LHCN-M2 (cell line): ENCODE measurements around the gene ZFTA. TPM values are rescaled to one million over a fixed set of nuclear protein-coding genes. Genes with fewer than 3 reads are reported as not detected.
"Not testable (repeated sequence)": the region's sequence is repeated elsewhere in the genome, so short reads cannot be mapped to it uniquely, and the experiment has no call there.

ENCODE experiments used
- DNase-seq: peaks from one replicate; pipeline ENCODE4 v3.0.0-alpha.2; 2012; ENCODE audit warnings: low read depth
- total RNA-seq: library from RNA; depleted of rRNA; stranded (reverse); fragments of >200 nt; gene quantifications from 2 replicates; pipeline ENCODE4 v1.2.3, GENCODE V29; 2014

ZFTA gene
- total RNA-seq, 1 experiment from 2014 or later, result 24.8 TPM

DNA sequence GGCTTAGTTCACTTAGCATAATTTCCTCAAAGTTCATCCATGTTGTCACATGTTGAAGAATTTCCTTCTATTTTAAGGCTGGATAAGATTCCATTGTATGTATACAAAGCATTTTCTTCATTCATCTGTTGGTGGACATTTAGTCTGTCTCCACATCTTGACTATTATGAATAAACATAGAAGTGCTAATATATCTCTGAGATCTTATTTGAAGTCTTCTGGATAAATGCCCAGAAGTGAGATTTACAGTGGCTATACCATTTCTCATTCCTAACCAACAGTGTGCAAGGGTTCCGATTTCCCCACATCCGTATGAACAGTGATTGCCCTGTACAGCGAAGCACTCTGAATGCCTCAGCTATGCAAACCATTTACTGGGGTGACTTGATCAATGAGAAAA, 6.6 kb upstream of the ZFTA start:
- no peak for DNase-seq

DNA sequence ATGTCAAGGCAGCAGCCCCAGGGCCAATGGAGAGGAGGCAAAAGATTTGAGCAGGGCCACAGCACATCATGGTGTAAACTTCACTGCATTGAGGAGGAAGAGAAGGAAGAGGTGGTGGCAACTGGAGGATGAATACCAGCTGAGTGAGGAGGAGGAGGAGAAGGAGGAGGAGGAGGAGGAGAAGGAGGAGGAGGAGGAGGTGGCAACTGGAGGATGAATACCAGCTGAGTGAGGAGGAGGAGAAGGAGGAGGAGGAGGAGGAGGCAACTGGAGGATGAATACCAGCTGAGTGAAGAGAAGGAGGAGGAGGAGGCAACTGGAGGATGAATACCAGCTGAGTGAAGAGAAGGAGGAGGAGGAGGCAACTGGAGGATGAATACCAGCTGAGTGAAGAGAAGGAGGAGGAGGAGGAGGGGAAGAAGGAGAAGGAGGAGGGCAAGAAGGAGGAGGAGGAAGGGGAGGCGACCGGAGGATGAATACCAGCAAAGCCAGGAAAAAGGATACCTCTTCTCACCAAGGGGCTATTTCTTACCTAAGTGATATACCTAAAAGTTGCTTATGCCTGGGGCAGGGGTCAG, 3.3 kb upstream of the ZFTA start:
- DNase-seq, result not testable (repeated sequence)

DNA sequence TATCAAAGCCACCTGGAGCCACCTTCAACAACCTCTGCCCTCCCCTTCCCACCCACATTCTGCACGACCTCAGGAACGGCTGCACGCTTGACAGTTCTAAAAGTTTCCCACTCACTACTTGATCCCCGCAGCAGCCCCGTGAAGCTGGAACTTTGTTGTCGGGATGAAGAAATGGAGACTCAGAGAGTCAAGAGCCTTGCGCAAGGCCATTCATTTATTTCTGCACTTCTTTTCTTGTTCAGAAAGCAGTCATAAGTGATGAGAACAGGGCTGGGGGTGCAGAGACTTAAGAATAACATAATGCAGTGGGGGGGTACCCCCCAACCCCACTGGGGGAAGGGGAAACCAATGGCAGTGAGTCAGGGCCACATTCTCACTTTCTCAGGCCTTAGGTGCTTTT, 2.2 kb upstream of the ZFTA start:
- DNase-seq, result no peak

DNA sequence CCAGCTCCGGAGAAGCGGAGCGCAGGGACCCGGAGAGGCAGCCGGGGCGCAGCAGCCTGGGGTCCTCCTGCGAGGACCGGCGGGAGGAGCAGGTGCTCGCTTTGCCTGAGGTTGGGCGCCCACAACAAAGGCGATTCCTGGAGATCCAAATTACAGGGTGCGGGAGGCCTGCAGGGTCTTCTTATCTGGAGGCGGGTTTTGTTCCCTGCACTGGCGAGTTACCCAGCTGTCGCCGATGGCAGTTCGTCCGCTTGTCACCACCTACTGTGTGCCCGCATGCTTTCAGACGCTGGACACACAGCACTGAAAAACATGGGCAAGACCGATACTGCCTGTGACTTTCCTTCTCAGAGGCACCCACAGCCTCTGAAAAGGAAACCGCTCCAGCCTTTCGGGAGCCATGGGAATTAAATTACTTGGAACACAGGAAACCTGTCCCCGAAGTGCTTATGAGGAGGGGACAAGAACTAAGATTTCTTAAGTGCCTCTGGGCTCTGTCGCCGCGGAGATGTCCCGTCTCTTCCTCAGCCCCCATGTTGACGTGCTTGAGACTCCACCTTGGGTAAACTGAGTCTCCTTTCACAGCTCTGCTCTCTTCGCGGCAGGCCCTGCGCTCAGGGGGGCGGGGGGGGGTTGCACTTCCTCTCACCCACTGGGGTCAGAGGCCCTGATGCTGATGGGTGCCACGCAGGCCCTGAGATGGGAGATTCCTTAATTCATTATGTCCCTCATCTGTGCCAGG, 1.3 kb upstream of the ZFTA start:
- DNase-seq, result no peak

DNA sequence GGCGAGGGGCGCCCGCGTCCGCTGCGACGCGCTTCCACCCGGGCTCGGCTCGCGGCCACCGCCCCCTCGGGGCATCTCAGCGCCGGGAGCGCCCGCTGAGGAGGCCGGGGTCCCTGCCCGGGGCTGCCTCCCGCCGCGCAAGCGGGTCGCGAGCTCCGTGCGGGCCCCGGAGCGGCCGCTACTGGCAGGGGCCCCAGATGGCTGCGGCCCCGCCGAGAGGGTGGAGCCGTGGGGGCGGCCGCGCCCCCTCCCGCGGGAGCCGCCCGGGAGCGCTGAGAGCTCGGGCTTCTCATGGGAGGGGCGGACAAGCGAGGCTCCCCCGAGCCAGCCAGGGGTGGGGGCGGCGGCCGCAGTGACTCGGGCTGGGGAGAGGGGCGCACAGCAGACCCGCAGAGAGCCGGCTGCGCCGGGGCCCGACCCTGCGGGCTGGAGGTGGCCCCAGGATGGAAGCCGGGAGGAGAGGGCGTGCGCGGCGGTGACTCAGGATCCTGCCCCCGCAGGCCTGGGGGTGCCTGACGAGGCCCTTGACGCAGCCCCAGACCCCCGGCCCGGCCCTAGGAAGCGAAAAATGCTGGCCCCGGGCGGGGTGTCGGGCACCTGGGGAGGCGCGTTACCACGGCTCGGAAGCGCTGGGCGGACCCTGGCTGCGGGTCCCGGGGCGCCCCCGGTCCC, 603 bp upstream of the ZFTA start:
- peak; percentile 11 for DNase-seq

DNA sequence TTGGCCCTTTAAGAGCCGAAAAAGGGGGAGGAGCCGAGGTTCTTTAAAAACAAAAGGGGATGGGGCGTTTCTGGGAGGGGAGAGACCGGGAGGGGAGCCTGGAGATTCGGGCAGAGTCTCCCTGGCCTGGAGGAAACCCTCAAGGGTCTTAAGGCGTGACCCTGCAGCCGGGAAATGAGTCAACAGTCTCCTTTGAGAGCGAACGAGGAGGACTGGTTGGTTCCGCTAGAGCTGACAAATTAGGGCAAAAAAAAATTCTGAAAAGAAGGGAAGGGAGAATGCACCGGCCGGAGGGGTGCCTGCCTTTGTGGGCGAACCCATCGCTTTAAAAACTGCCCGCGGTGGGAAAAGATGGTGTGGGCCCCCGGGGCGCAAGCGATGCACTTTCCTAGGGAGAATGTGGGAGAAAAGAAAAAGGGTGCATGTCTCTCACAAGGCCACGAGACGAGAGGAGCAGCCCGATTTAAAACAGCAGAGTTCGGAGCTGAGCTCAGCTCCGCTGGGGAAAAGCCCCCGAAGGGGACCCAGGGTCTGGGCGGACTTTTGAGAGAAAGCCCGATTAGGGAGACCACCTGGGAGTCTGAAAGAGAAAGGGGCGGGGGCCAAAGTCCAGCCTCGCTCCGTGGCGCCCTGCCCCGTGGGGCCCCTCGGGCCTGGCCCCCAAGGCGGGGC, 874 bp downstream of the ZFTA start:
- peak; percentile 75 for DNase-seq

DNA sequence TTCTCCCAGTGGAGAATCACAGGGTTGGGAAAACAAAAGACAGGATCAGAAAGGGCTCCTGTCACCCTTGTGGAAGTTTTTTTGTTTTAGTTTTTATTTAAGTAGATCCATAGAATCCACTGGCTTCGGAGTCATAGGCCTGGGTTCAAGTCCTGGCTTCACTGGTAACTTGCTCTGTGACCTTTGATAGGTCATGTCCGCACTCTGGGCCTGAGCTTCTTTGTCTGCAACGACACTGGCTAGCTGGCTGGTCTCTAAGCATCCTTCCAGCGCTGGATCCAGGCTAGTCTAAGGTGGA, 1.4 kb downstream of the ZFTA start:
- no peak for DNase-seq

DNA sequence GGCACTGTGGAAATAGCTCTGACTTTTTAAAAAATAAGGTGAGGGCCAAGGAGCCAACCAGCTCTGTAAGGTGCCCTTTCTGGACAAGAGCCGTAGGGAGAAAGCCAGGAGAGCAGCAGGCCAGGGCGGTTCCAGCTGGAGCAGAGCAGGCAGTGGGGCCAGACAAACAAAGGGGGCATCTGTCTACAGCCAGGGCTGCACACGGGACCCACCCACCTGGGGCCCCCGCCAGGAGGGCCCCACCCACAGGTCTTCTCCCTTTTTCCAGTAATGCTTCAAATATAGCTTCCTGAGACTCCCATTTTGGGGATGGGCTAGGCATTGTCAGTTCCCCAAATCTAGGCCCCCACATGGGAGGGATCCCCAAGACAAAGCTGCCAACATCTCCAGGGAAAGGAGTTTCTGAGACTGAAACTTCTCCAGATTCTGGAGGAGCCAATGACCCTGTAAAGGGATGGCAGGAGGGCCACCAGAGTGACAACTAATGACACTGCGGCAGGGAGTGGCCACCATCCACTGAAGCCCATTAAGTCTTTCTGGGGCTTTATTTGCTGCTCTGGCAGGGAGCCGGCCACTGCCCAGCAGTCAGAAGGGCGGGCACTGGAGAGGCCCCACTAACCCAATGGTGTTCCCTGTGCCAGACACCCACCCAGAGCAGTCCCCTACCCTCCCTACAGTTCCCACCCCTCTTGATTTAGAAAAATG, 1.9 kb downstream of the ZFTA start:
- DNase-seq, result no peak

DNA sequence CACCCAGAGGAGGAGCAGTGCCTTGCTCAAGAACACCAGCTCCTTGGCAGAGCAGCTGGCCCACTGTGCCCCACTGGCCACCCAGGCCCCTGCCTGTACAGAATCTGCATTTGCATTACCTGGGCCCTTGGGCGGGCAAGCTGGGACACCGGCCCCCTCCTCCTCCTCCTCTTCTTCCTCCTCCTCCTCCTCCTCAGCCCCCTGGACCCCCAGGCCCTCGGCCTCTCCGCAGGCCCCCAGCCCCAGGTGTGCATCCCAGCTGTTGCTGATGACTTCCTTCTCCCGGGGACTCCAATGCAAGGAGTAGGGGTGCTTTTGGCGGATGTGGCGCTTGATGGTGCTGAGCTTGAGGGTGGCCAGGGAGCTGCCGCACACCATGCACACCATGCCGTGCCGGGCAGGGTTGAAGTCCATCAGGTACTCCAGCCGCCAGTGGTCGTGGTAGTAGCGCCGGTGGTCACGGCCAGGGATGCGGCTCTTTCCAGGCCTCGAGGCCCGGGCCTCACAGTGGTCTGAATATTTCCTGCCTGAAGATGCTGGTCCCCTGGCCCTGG, 2.8 kb downstream of the ZFTA start:
- no peak for DNase-seq

DNA sequence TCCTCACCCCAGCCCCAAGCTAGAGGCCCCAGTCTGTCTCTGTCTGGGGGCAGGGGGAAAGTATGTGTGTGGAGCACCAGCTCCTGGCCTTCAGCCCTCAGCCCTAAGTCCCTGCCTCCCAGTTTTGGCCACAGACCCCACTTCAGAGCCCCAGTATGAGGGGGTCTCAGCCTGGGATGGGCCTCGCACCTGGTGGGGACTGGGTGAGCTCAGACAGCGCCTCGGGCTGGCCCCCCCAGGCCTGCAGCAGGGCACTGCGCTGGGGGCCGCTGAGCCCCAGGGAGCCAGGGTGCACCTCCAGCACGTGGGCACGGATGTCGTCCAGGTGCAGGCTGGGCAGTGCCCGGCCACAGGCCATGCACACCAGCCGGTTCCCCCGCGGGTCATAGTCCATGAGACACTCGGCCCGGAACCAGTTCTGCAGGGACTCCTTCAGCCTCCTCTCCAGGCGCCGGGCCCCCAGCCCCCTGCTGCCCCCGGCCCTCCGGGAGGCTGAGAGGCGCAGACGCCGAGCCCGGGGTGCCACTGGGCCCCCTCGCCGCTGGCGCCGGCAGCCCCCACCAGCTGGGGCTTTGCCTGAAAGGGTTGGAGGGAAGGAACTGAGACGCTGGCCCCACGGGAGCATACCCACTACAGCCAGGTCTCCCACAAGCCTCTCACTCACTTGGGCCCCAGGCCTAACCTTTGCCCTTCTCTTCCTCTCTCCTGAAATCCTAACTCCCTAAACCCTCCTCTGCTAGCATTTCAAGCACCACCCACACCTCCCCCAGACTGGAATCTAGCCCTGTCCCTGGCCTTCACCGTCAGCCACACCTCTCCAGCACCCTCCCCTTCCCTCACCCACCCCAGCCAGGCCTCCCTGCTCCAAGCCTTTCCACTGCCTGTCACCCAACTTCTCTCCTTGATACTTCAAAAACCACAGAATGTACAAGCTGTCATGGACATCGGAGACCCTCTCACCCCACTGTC, 3.6 kb downstream of the ZFTA start:
- no peak for DNase-seq

DNA sequence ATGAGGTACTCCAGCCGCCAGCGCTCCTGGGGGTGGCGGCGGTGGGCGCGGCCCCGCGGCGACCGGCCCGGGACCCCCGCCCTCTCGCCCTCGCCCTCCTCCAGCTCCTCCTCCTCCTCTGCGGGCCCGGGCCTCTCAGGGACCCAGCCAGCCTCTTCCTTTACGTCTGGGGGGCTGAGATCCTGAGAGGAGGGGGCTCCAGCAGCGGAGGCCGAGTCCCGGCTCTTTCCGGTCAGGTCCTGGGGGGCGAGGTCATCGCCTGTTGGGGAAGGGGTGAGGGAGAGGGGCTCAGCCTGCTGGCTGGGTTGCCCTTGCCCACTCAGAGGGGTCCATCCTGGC, 4.3 kb downstream of the ZFTA start:
- no peak for DNase-seq

DNA sequence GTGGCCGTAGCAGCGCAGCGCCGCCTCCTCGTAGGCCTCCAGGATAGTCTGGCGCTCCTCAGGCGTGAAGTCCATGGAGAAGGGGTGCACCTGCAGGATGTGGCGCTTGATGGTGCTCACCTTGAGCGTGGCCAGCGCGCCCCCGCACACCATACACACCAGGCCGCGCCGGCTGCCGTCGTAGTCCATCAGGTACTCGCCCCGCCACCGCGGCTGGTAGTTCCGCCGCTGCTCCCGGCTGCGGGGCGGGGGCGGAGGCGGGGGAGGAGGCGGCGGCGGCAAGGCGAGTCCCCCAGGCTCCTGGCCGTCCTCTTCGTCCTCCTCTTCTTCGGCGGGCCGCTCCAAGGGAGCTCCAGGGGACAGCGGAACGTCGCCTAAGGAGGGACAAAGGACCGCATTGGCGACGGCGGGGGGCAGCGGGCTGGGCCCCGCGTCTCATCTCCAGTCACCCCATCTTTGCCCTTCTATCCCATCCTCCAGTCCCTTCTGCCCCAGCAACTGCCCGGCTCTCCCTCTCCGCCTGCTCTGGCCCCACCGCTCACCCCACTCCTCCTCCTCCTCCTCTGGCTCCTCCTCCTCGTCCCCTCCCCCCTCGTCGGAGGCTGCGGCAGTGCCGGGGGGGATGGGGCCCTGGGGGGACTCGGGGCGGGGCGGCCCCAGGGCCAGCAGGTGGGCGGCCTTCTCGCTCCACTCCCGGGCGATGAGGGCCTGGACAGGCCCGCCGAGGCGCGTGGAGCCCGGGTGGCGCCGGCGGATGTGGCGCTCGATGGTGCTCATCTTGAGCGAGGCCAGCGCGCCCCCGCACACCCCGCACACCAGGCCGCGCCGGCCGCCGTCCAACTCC, 4.9 kb downstream of the ZFTA start:
- DNase-seq, result no peak

DNA sequence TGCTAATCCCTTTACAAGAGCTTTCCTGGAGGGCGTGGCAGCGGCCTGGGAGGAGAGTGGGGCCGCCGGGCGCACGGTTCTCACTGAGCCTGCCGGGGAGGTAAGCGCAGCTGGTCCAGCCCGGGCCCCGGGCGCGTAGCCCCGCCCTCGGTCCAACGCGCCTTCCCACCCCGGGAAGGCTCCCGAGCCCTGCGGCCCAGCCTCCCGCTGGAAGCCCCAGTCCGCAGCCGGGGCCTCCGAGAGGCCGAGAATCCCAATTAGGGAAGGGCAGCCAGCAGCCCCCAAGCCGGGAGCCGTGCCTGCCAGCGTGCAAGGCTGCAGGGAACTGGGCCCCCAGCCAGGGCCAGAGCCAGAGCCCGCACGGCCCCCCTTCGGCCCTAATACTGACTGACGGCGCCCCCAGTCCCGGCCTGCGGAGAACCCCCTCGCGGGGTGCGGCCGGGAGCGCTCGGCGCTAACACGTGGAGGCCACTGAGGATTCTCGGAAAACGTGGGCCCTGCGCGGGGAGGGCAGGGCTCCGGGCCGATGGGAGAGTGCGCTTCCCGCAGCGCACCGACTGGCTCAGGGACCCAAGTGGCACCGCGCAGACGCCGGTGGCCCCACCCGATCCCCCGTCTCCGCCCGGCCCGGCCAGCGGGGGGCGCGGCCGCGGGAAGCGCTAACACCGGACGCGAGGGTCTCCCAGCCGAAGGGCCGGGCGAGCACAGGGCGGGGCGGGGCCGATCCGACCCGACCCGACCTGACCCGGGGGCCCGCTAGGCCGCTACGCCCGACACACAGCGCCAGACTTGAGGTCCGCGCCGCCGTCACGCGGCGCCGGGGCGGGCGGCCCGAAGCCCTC, 5.7 kb downstream of the ZFTA start:
- DNase-seq, result no peak

DNA sequence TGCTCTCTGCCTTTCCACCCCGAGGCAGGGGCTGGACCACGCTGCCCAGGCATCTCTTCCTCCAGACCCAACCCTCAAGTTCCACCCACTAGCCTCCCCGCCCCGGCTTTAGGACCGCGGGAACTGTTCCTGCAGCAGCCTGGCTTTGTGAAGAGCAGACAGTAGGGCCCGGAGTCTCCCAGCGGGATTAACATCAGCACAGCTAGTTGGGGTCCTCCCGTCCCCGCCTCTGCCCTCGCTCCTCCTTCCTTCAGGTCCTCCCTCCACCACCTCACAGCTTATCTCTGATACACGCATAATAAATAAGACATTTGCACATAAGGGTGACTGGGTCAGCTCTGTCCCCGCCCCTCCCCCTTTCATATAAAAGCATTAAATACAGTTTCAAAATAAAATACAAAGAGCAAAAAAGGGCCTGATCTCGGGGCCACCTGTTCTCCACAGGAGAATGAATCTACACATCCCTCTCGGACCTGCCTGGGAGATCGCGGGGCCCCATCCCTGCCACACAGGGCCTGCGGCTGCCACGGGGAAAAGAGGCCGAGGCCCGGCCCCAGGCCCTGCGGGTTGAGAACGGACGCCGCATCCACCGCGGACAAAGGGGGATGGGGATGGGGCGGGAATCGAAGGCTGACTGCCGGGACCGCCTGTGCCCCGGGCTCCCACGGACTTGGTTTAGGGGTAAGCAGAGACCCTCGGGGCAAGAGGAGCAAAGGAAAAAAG, 6.5 kb downstream of the ZFTA start:
- DNase-seq, result no peak

DNA sequence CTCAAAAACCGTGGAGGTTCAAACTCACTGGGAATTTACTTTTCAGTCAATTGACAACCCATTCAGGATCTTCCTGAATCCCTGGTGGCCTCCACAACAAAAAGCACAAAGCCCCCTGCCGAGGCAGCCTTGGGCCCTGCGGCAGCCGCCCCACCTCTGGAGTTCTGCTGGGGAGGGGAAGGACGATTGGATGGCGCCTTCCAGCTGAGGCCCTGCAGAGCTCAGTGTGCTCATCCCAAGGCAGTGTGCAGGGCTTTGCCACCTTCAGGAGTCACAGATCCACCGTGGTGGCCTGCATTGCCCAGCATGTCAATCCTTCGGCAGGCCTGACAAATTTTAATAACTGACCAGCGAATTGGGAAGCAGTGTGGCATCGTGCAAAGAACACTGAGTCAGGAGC, 7.4 kb downstream of the ZFTA start:
- no peak for DNase-seq

DNA sequence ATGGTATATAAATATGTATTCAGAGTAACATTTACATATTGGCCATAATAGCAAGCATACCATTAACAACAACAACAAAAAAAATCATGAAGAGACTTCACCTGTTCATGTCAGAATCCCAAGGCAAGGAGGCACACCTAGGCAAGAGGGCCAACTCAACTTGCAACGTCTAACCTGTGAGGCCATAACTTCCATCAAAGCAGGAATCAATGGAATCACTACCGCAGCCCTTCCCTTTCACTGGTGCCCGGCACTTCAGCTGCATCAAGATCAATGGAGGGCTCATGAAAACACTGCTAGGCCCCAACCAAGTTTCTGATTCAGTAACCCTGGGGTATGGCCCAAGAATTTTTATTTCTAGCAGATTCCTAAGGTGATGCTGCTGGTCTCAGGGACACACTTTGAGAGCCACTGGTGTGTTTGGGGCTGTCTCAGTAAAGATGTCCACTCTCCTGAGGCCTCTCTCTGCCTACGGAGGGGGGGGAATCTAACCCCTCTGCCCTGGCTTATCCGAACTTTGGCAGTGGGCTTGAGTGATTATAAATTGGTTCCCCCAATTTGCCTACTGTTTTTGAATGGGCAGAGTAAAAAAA, 8.0 kb downstream of the ZFTA start:
- DNase-seq, result no peak

DNA sequence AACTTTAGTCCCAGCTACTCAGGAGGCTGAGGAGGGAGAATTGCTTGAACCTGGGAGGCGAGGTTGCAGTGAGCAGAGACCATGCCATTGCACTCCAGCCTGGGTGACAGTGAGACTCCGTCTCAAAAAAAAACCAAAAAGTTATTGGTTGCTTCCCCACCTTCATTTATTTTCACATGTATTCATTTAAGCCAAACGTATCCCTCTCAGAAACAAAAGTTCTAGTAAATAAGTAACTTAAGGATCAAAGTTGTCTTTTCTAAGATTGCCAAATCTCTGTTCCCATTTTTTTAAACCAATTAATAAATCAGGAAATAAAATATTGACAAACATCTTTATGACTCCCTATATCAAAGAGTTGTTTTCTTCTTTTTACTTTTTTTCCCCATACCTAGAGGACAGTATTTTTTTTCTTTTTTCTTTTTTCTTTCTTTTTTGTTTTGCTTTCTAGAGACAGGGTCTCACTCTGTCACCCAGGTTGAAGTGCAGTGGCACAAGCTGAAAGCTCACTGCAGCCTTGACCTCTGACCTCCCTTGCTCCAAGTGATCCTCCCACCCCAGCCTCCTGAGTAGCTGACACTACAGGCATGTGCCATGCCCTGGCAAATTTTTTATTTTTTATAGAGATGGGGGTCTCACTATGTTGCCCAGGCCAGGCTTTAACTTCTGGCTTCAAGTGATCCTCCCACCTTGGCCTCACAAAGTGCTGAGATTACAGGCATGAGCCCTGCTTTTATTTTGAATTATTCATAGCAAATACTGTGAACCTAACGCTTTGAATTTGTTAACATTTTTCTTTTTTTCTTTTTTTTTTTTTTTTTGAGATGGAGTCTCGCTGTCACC, 11.4 kb downstream of the ZFTA start:
- DNase-seq, result no peak
